Endothelial cell of umbilical vein (primary cell): ENCODE results near the gene LCOR. TPM values are rescaled to one million over a fixed set of nuclear protein-coding genes. Genes with fewer than 3 reads are reported as not detected.

Experiments used
- BruUV-seq: library from RNA; stranded (reverse); fragments of 400-500 nt; replicated peaks from 2 replicates; lab custom pipeline; 2021; lab: Mats Ljungman, UMichigan
- CTCF ChIA-PET: fragments of 300-600, 350-600 bp; sonication (Branson Sonifier 250); formaldehyde crosslinking; loops from one replicate; lab custom pipeline; 2021; ENCODE audit warnings: antibody characterized with exemption, inconsistent platforms; lab: Charles Lee
- POLR2A ChIA-PET: fragments of 300-600, 350-600 bp; sonication (Branson Sonifier 250); formaldehyde crosslinking; loops from one replicate; lab custom pipeline; 2021; ENCODE audit warnings: antibody characterized with exemption, inconsistent platforms; lab: Charles Lee
- DNase-seq: peaks from one replicate; pipeline ENCODE4 v3.0.0-alpha.2; 2011; ENCODE audit warnings: low read depth, low spot score
- FAIRE-seq: peaks from 2 replicates; lab custom pipeline; 2011; peaks lifted over from hg19 to GRCh38; lab: Jason Lieb, UNC
- H2AFZ ChIP-seq: 2 replicates; pipeline ENCODE4 v1.6.0; 2012; ENCODE audit warnings: low read depth, low read length, control low read depth, inconsistent platforms
- H3K27ac ChIP-seq: 2 replicates; pipeline ENCODE4 v1.5.1; 2011; ENCODE audit warnings: low read depth, mild to moderate bottlenecking, control low read depth, low read length, moderate library complexity; ENCODE audit not compliant: insufficient read depth
- H3K27me3 ChIP-seq, 2 experiments: 2 replicates each; pipeline versions ENCODE4 v1.6.0 to v1.6.1; 2011; ENCODE audit warnings: low read length in 2 of 2, mixed read lengths in 1 of 2; ENCODE audit not compliant: control insufficient read depth in 2 of 2, insufficient read depth in 2 of 2
- H3K36me3 ChIP-seq, 2 experiments: 2 replicates in 1 of 2; 3 replicates in 1 of 2; pipeline ENCODE4 v1.5.1; 2011; ENCODE audit warnings: low read length in 2 of 2, mild to moderate bottlenecking in 1 of 2, moderate library complexity in 1 of 2; ENCODE audit not compliant: control insufficient read depth in 2 of 2, insufficient read depth in 2 of 2; ENCODE audit errors: extremely low read depth in 1 of 2
- H3K4me1 ChIP-seq: 3 replicates; pipeline ENCODE4 v1.5.1; 2011; ENCODE audit warnings: mild to moderate bottlenecking, low read length; ENCODE audit not compliant: control insufficient read depth, insufficient read depth; ENCODE audit errors: extremely low read depth
- H3K4me2 ChIP-seq: 2 replicates; pipeline ENCODE4 v1.6.1; 2011; ENCODE audit warnings: low read length, control low read depth, mixed read lengths; ENCODE audit not compliant: insufficient read depth
- H3K4me3 ChIP-seq, 3 experiments: fragments of 200-600 bp in 1 of 3; sonication (generic), shearing (Covaris generic) in 1 of 3; replicated peaks in 1 of 3; 2 replicates each; pipeline ENCODE4 v1.5.1; 2011 to 2016; ENCODE audit warnings: control low read depth in 3 of 3, low read length in 3 of 3, mild to moderate bottlenecking in 2 of 3, inconsistent platforms in 1 of 3, low read depth in 1 of 3, moderate library complexity in 1 of 3; ENCODE audit not compliant: insufficient read depth in 1 of 3
- H3K79me2 ChIP-seq: 2 replicates; pipeline ENCODE4 v1.6.0; 2012; ENCODE audit warnings: low read length, inconsistent platforms; ENCODE audit not compliant: control insufficient read depth, insufficient read depth
- H3K9ac ChIP-seq: replicated peaks from 2 replicates; pipeline ENCODE3; 2011; ENCODE audit warnings: low read length, control low read depth; ENCODE audit not compliant: insufficient read depth; ENCODE audit errors: extremely low read depth
- H3K9me1 ChIP-seq: replicated peaks from 3 replicates; pipeline ENCODE4 v1.6.0; 2011; ENCODE audit warnings: mild to moderate bottlenecking, low read length; ENCODE audit not compliant: control insufficient read depth, insufficient read depth; ENCODE audit errors: extremely low read depth
- H3K9me3 ChIP-seq: replicated peaks from 2 replicates; pipeline ENCODE4 v1.5.1; 2012; ENCODE audit warnings: low read length, inconsistent platforms; ENCODE audit not compliant: control insufficient read depth, insufficient read depth
- H4K20me1 ChIP-seq: replicated peaks from 2 replicates; pipeline ENCODE3; 2011; ENCODE audit warnings: mild to moderate bottlenecking, low read length; ENCODE audit not compliant: control insufficient read depth, insufficient read depth; ENCODE audit errors: extremely low read depth
- CTCF ChIP-seq, 2 donors: IDR thresholded peaks; 1 replicate in 1 of 2; 2 replicates in 1 of 2; pipeline ENCODE4 v1.5.1; 2011; ENCODE audit warnings: low read length in 2 of 2, mild to moderate bottlenecking in 2 of 2, moderate library complexity in 2 of 2, control low read depth in 1 of 2, inconsistent platforms in 1 of 2, low read depth in 1 of 2; ENCODE audit not compliant: insufficient read depth in 1 of 2; ENCODE audit errors: extremely low read depth in 1 of 2
- EZH2 ChIP-seq: IDR thresholded peaks from 2 replicates; pipeline ENCODE4 v1.6.1; 2012; ENCODE audit warnings: borderline replicate concordance, low read depth, mild to moderate bottlenecking, moderate library complexity, low read length, inconsistent platforms; ENCODE audit not compliant: severe bottlenecking
- FOS ChIP-seq: IDR thresholded peaks from 2 replicates; pipeline ENCODE4 v1.6.1; 2011; ENCODE audit warnings: mild to moderate bottlenecking, low read length, moderate library complexity, borderline replicate concordance; ENCODE audit not compliant: insufficient read depth
- GATA2 ChIP-seq: IDR thresholded peaks from 2 replicates; pipeline ENCODE4 v1.7.0; 2011; ENCODE audit warnings: low read depth, mild to moderate bottlenecking, moderate library complexity, mixed read lengths, low read length; ENCODE audit not compliant: insufficient read length, insufficient read depth
- JUN ChIP-seq: IDR thresholded peaks from 2 replicates; pipeline ENCODE4 v1.6.1; 2011; ENCODE audit warnings: borderline replicate concordance, low read depth; ENCODE audit not compliant: insufficient read length, insufficient read depth
- MAX ChIP-seq: IDR thresholded peaks from 2 replicates; pipeline ENCODE4 v1.6.1; 2011; ENCODE audit not compliant: insufficient read depth, insufficient read length
- MYC ChIP-seq: IDR thresholded peaks from one replicate; pipeline ENCODE4 v1.6.1; 2011; ENCODE audit warnings: mild to moderate bottlenecking, low read depth, low read length
- POLR2A ChIP-seq: IDR thresholded peaks from 2 replicates; pipeline ENCODE4 v1.6.1; 2012; ENCODE audit warnings: low read depth, mild to moderate bottlenecking, control low read depth, low read length
- POLR2AphosphoS5 ChIP-seq: IDR thresholded peaks from 2 replicates; pipeline ENCODE4 v1.6.1; 2012; ENCODE audit warnings: low read depth, mild to moderate bottlenecking, control low read depth, low read length, moderate library complexity; ENCODE audit not compliant: insufficient read depth
- dilution Hi-C: fragments of 300-500 bp; cut with MboI; formaldehyde crosslinking; loops from one replicate; pipeline ENCODE4 v1.15.0; 2019; ENCODE audit warnings: low sequenced_read_pairs; ENCODE audit not compliant: extremely low pct_ligation_motif_present
- intact Hi-C: fragments of 100-400 bp; cut with micrococcal nuclease; formaldehyde crosslinking; loops from one replicate; pipeline ENCODE4 v1.10.0; 2022
- polyA plus RNA-seq, 4 experiments: library from polyadenylated mRNA; depleted of rRNA in 3 of 4; stranded (reverse) in 3 of 4; unstranded in 1 of 4; fragments of >200 nt; gene quantifications; 2 replicates each; pipeline versions ENCODE4 v1.2.1 to v1.2.3, GENCODE V29; 2011 to 2012; ENCODE audit warnings: missing spikeins in 1 of 4
- total RNA-seq: library from RNA; stranded (reverse); gene quantifications from 2 replicates; pipeline ENCODE4 v1.2.3, GENCODE V29; 2021

Gene LCOR
- total and polyA plus RNA-seq, 2 donors (not counting 3 experiments of a cell fraction or from before 2014, with no cell fraction given) = 11.6 to 39.0 TPM

DNA sequence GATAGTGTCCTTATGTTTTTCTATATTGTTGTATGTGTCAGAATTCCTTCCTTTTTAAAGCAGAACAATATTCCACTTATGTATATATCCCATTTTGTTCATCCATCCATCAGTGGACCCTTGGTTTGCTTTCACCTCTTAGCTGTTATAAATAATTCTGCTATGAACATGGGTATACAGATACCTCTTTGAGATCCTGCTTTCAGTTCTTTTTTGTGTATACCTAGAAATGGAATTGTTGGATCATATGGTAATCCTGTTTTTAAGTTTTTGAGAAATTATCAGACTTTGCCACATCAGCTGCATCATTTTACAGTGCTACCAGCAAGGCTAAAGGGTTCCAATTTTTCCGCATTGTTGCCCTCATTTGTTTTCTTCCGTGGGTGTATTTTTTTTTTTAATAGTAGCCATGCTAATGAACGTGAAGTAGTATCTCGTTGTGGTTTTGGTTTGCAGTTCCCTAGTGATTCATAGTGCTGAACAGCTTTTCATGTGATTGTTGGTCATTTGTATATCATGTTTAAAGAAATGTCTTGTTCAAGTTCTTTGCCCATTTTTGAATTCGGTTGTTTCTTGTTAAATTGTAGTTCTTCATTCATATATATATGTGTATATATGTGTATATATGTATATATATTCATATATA, 87.8 kb downstream of the LCOR start:
- POLR2A ChIA-PET = no interaction called here
- Histone ChIP-seq H3K36me3 (peaks cover 0 to 3% of the 10 kb centered on the region in 2 experiments), H3K4me2 (no peak overlapping the region), H3K4me3 (no peak overlapping the region), H3K4me1 (no peaks in the 10 kb centered on the region), H3K27me3 (no peaks in the 10 kb centered on the region), H3K9ac (no peak overlapping the region), H3K9me3 (no peaks in the 10 kb centered on the region), H3K27ac (no peak overlapping the region), H4K20me1 (no peaks in the 10 kb centered on the region), H3K79me2 (peaks cover 33% of the 10 kb centered on the region), H3K9me1 (no peaks in the 10 kb centered on the region), H2AFZ (no peak overlapping the region)
- FAIRE-seq = no peak
- no peak for DNase-seq
- TF ChIP-seq CTCF (IDR thresholded peaks at IDR 0.05; ENCODE audit: extremely low read depth in 1 of 2, insufficient read depth in 1 of 2, low read depth in 1 of 2, low read length in 2 of 2) = no peak
- no peak for TF ChIP-seq POLR2A
- TF ChIP-seq EZH2 = no peak
- no peak for TF ChIP-seq POLR2AphosphoS5
- TF ChIP-seq GATA2 = no peak
- no peak for TF ChIP-seq JUN
- no peak for TF ChIP-seq MAX
- no peak for TF ChIP-seq FOS
- TF ChIP-seq MYC = no peak
- BruUV-seq = no TSS peak
- intact Hi-C loops = no loop called here
- CTCF ChIA-PET = interaction anchor here (0.8 to 1.2 kb wide), 2 partner anchors 10 to 23 kb away, joined by 3 read pairs; no protein-coding TSS in a partner anchor
- dilution Hi-C loops = no loop called here
